GM12873 (cell line): ENCODE data around the gene NPIPA1.
"Not testable (repeated sequence)": the region's sequence is repeated elsewhere in the genome, so short reads cannot be mapped to it uniquely, and the experiment has no call there.

Source experiments
- TF ChIP-seq, protein P1 (sequence below): IDR thresholded peaks from 2 replicates; pipeline ENCODE4 v1.5.1; 2012; ENCODE audit warnings: low read depth, mild to moderate bottlenecking, moderate library complexity, low read length, control low read depth; ENCODE audit not compliant: insufficient read depth; ENCODE audit errors: missing control alignments

Gene NPIPA1

GRCh38 chr16:14937143-14937542 lies at the start of gene NPIPA1:
NPIPA1 (plus strand) TSS chr16:14937443; CDS start chr16:14937443, 0 bp downstream.
- TF ChIP-seq, protein P1, sequence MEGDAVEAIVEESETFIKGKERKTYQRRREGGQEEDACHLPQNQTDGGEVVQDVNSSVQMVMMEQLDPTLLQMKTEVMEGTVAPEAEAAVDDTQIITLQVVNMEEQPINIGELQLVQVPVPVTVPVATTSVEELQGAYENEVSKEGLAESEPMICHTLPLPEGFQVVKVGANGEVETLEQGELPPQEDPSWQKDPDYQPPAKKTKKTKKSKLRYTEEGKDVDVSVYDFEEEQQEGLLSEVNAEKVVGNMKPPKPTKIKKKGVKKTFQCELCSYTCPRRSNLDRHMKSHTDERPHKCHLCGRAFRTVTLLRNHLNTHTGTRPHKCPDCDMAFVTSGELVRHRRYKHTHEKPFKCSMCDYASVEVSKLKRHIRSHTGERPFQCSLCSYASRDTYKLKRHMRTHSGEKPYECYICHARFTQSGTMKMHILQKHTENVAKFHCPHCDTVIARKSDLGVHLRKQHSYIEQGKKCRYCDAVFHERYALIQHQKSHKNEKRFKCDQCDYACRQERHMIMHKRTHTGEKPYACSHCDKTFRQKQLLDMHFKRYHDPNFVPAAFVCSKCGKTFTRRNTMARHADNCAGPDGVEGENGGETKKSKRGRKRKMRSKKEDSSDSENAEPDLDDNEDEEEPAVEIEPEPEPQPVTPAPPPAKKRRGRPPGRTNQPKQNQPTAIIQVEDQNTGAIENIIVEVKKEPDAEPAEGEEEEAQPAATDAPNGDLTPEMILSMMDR, result not testable (repeated sequence)

DNA sequence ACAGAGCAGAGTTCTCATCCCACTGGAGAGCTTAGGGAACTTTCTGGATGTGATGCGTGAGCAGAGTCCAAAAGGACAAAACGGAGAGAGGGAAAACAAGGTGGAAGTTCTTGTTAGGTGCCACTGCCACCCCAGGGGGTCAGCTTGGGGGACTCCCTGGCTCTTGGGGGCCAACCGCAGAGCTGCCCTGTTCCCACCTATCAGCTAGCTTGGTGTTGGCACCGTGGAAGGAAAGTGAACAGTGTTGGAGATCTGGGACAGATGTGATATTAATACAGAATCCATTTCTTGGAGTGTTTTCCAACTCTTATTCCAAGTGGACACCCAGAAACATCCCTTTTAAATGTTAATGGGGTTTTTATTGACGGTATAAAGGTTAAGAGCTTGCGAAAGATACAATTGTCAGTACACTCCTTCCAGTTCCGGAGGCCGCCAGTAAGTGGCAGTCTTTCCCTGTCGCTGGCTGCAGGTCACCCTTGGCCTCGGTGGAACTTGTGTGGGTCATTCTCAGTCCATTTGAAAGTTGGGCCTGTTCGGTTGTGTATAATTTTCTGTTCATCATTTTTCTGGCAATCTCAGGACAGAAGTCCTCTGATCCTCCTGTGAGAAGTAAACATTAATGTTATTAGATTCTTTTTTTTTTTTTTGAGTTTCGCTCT lies 40.1 kb upstream of the NPIPA1 start:
- TF ChIP-seq, protein P1, result peak; percentile 10

GRCh38 chr16:14955546-14956231 lies 18.4 kb downstream of the NPIPA1 start:
- TF ChIP-seq, protein P1, result no peak

- TF ChIP-seq, protein P1, result no peak
Observed at GRCh38 chr16:14957576-14958322, 20.5 kb downstream of the NPIPA1 start.

GRCh38 chr16:14958323-14958600 lies 21.0 kb downstream of the NPIPA1 start:
- TF ChIP-seq, protein P1, result no peak

- TF ChIP-seq, protein P1, result no peak
Observed at GRCh38 chr16:14958970-14959369, 21.7 kb downstream of the NPIPA1 start.
